PC-3 (cell line): ENCODE results near the gene FAM83F. TPM values are rescaled to one million over a fixed set of nuclear protein-coding genes. Genes with fewer than 3 reads are reported as not detected.

Source experiments
- ATAC-seq: fragments of 200-7000 bp; cut with Tn5 transposase; 2 replicates; pipeline ENCODE4 v1.9.1; 2020; ENCODE audit warnings: mild to moderate bottlenecking, moderate library complexity
- BruUV-seq: library from RNA; stranded (reverse); fragments of 400-500 nt; replicated peaks from 2 replicates; lab custom pipeline; 2021; lab: Mats Ljungman, UMichigan
- CTCF ChIA-PET: fragments of 300-600 bp; sonication (Branson Sonifier 250); formaldehyde crosslinking; loops from one replicate; lab custom pipeline; 2022; ENCODE audit warnings: antibody characterized with exemption; lab: Charles Lee
- POLR2A ChIA-PET: fragments of 300-600 bp; sonication (Branson Sonifier 250); formaldehyde crosslinking; loops from one replicate; lab custom pipeline; 2022; ENCODE audit warnings: antibody characterized with exemption; ENCODE audit not compliant: unreplicated experiment; lab: Charles Lee
- DNase-seq: peaks from one replicate; pipeline ENCODE4 v3.0.0-alpha.2; 2015
- H2AFZ ChIP-seq: fragments of 300-600 bp; sonication (generic); 2 replicates; pipeline ENCODE4 v1.6.0; 2016; ENCODE audit warnings: antibody characterized with exemption, low read length
- H3F3A ChIP-seq: fragments of 300-600 bp; sonication (generic); one replicate; pipeline ENCODE4 v1.6.0; 2017; ENCODE audit warnings: antibody characterized with exemption, low read length, control low read depth, mild to moderate bottlenecking; ENCODE audit not compliant: unreplicated experiment
- H3K27ac ChIP-seq: fragments of 300-600 bp; sonication (generic); 2 replicates; pipeline ENCODE4 v1.5.1; 2016; ENCODE audit warnings: mild to moderate bottlenecking, low read length
- H3K27me3 ChIP-seq: fragments of 300-600 bp; sonication (generic); 2 replicates; pipeline ENCODE4 v1.6.1; 2016; ENCODE audit warnings: low read length, mixed read lengths
- H3K36me3 ChIP-seq: fragments of 300-600 bp; sonication (generic); 2 replicates; pipeline ENCODE4 v1.6.1; 2016; ENCODE audit warnings: low read depth, mixed run types, low read length, mixed read lengths
- H3K4me1 ChIP-seq: fragments of 300-600 bp; sonication (generic); 2 replicates; pipeline ENCODE4 v1.5.1; 2016; ENCODE audit warnings: low read length; ENCODE audit not compliant: insufficient read depth
- H3K4me2 ChIP-seq: fragments of 300-600 bp; sonication (generic); 2 replicates; pipeline ENCODE4 v1.6.0; 2016; ENCODE audit warnings: low read length
- H3K4me3 ChIP-seq: fragments of 300-600 bp; sonication (generic); 2 replicates; pipeline ENCODE4 v1.5.1; 2016; ENCODE audit warnings: mild to moderate bottlenecking, low read length, mixed read lengths
- H3K79me2 ChIP-seq: fragments of 300-600 bp; sonication (generic); 2 replicates; pipeline ENCODE4 v1.6.1; 2017; ENCODE audit warnings: low read length, mixed read lengths
- H3K9ac ChIP-seq: fragments of 300-600 bp; sonication (generic); 2 replicates; pipeline ENCODE4 v1.6.0; 2016; ENCODE audit warnings: mild to moderate bottlenecking, low read length
- H3K9me2 ChIP-seq: fragments of 300-600 bp; sonication (generic); replicated peaks from 2 replicates; pipeline ENCODE4 v1.6.1; 2016; ENCODE audit warnings: mixed run types, low read length, mixed read lengths
- H3K9me3 ChIP-seq: fragments of 300-600 bp; sonication (generic); 2 replicates; pipeline ENCODE4 v1.6.1; 2016; ENCODE audit warnings: low read length, mixed read lengths
- H4K20me1 ChIP-seq: fragments of 300-600 bp; sonication (generic); 2 replicates; pipeline ENCODE4 v1.6.1; 2016; ENCODE audit warnings: low read length, mixed read lengths
- EZH2 ChIP-seq: fragments of 300-600 bp; sonication (generic); IDR thresholded peaks from one replicate; pipeline ENCODE4 v1.6.1; 2017; ENCODE audit warnings: antibody characterized with exemption, mild to moderate bottlenecking, low read length; ENCODE audit not compliant: unreplicated experiment
- EZH2phosphoT487 ChIP-seq: fragments of 300-600 bp; sonication (generic); IDR thresholded peaks from 2 replicates; pipeline ENCODE4 v1.6.1; 2018; ENCODE audit warnings: mild to moderate bottlenecking, antibody characterized with exemption, low read length, borderline replicate concordance
- intact Hi-C: fragments of 100-400 bp; cut with micrococcal nuclease; formaldehyde crosslinking; loops from 2 replicates; pipeline ENCODE4 v1.9.0; 2023
- total RNA-seq: library from RNA; depleted of rRNA; stranded (reverse); fragments of >200 nt; gene quantifications from 2 replicates; pipeline ENCODE4 v1.2.3, GENCODE V29; 2014
- TF ChIP-seq, protein P1 (sequence below): fragments of 300-600 bp; sonication (generic); conservative IDR thresholded peaks from 2 replicates; pipeline ENCODE4 v1.5.1; 2017; ENCODE audit warnings: antibody characterized with exemption, low read depth, mild to moderate bottlenecking, low read length

The FAM83F gene
- total RNA-seq, 1 experiment from 2014 or later = 5.5 TPM

GRCh38 chr22:40058265-40058664, 63.5 kb downstream of the FAM83F start:
- TF ChIP-seq, protein P1, sequence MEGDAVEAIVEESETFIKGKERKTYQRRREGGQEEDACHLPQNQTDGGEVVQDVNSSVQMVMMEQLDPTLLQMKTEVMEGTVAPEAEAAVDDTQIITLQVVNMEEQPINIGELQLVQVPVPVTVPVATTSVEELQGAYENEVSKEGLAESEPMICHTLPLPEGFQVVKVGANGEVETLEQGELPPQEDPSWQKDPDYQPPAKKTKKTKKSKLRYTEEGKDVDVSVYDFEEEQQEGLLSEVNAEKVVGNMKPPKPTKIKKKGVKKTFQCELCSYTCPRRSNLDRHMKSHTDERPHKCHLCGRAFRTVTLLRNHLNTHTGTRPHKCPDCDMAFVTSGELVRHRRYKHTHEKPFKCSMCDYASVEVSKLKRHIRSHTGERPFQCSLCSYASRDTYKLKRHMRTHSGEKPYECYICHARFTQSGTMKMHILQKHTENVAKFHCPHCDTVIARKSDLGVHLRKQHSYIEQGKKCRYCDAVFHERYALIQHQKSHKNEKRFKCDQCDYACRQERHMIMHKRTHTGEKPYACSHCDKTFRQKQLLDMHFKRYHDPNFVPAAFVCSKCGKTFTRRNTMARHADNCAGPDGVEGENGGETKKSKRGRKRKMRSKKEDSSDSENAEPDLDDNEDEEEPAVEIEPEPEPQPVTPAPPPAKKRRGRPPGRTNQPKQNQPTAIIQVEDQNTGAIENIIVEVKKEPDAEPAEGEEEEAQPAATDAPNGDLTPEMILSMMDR = no peak
- no peak for TF ChIP-seq EZH2phosphoT487
- TF ChIP-seq EZH2 = no peak
- POLR2A ChIA-PET = no interaction called here

GRCh38 chr22:40065981-40066380, 71.2 kb downstream of the FAM83F start:
- CTCF ChIA-PET = no interaction called here
- no TSS peak for BruUV-seq
- Histone ChIP-seq H3K4me2 (no peak overlapping the region), H3K27ac (no peak overlapping the region), H3K27me3 (no peaks in the 10 kb centered on the region), H3K9me3 (no peaks in the 10 kb centered on the region), H3K79me2 (0 out of 2 replicates have a peak, but pooled peaks cover 2% of the 10 kb centered on the region), H3K4me1 (peaks cover 5% of the 10 kb centered on the region; the same call in 1 of the 2 replicates), H3F3A (no peaks in the 10 kb centered on the region), H2AFZ (no peak overlapping the region), H3K36me3 (no peaks in the 10 kb centered on the region), H4K20me1 (no peaks in the 10 kb centered on the region), H3K4me3 (no peak overlapping the region), H3K9ac (no peak overlapping the region), H3K9me2 (no peaks in the 10 kb centered on the region)
- ATAC-seq (no peak), DNase-seq (no peak)
- TF ChIP-seq EZH2phosphoT487 (no peak), EZH2 (no peak)
- TF ChIP-seq, protein P1 = no peak
- POLR2A ChIA-PET = no interaction called here
- intact Hi-C loops = no loop called here

More at GRCh38 chr22:40058265-40058664, 63.5 kb downstream of the FAM83F start:
- H3K27ac ChIP-seq = no peak overlapping the region
- no TSS peak for BruUV-seq
- H3K9me3 ChIP-seq = no peaks in the 10 kb centered on the region
- H3K4me1 ChIP-seq = peaks cover 5% of the 10 kb centered on the region; the same call in 1 of the 2 replicates
- no peaks in the 10 kb centered on the region for H3K9me2 ChIP-seq
- H4K20me1 ChIP-seq = no peaks in the 10 kb centered on the region
- ATAC-seq (no peak), DNase-seq (no peak)
- no peak overlapping the region for H3K4me2 ChIP-seq
- no peaks in the 10 kb centered on the region for H3K79me2 ChIP-seq
- H3K36me3 ChIP-seq = no peaks in the 10 kb centered on the region
- no peaks in the 10 kb centered on the region for H3K27me3 ChIP-seq
- H2AFZ ChIP-seq = no peak overlapping the region
- no peaks in the 10 kb centered on the region for H3F3A ChIP-seq
- H3K9ac ChIP-seq = no peak overlapping the region
- CTCF ChIA-PET = no interaction called here
- intact Hi-C loops = no loop called here
- no peak overlapping the region for H3K4me3 ChIP-seq

- ATAC-seq = no peak
- BruUV-seq = no TSS peak
- intact Hi-C loops = no loop called here
- Histone ChIP-seq H3K9ac (no peak overlapping the region), H2AFZ (no peak overlapping the region), H3K27me3 (no peaks in the 10 kb centered on the region), H3F3A (no peaks in the 10 kb centered on the region), H3K4me3 (no peak overlapping the region), H3K27ac (no peak overlapping the region), H3K4me2 (no peak overlapping the region), H3K9me2 (no peaks in the 10 kb centered on the region), H4K20me1 (no peaks in the 10 kb centered on the region), H3K4me1 (peaks cover 6% of the 10 kb centered on the region; the same call in 1 of the 2 replicates), H3K9me3 (no peaks in the 10 kb centered on the region), H3K79me2 (0 out of 2 replicates have a peak, but pooled peaks cover 2% of the 10 kb centered on the region), H3K36me3 (no peaks in the 10 kb centered on the region)
- POLR2A ChIA-PET = no interaction called here
- no peak for TF ChIP-seq EZH2phosphoT487
- TF ChIP-seq EZH2 = no peak
- TF ChIP-seq, protein P1 = no peak
- DNase-seq = no peak
- CTCF ChIA-PET = no interaction called here
These were observed 72.9 kb downstream of the FAM83F start for GRCh38 chr22:40067639-40068038.
